NCI-H2107 treated with DMSO at 0.1 percent for 48 hours (cell line): ENCODE measurements around the gene HPCA.

Experiments
- DNase-seq: peaks from one replicate; lab custom pipeline; 2025; ENCODE audit not compliant: unreplicated experiment; lab: John Stamatoyannopoulos, UW

The HPCA gene

DNA sequence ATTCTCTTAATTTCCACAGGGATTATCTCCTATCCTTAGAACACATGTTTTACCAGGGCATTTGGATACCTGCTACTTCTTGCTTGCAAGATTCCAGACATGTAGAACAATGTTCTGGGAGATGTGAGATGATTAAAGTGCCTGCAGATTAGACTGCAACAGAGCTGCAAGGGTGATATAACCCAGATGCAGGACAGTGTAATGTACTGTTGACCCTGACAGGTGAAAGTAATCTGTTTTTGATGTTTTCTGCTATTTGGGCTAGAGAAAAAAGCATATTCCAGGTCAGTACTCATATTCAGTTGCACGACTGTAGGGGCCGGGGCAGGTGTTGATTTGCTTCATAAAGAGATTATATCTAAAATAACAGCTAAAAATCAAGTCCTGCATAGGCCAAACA is 42.0 kb downstream of the HPCA start:
- DNase-seq, result no peak

DNA sequence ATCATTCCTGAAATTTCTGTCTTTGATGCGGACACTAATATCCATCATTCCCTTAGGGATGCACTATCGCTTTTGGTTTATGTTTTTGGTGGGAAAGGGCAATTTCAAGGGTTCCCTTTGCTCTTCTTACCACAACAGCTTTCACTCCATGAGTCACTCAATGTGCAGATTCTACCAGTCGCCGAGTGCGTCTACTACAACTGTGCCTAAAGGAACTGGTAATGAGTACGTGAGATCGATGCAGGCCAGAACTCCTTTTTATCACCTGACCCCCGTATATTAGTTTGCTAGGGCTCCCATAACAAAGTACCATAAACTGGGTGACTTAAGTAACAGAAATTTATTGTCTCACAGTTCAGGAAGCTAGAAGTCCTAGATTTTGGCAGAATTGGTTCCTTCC is 42.4 kb downstream of the HPCA start:
- no peak for DNase-seq

DNA sequence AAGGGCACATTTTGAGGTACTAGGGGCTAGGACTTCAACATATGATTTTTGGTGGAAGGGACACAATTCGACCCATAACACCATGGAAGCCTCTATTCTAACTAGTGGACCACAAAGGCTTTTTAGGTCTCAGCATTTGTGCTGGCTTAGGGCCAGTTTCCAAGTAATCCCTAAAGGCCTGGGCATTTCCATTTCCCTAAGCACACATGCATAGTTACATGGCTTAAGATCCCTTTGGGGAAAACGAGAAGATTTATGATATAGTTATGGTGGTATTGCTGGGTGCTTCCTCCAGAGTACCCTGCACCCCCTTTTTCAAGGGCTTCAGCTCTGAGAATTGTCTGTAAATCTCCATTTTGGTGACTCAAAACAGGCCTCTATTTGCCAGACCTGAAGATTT is 43.1 kb downstream of the HPCA start:
- no peak for DNase-seq

DNA sequence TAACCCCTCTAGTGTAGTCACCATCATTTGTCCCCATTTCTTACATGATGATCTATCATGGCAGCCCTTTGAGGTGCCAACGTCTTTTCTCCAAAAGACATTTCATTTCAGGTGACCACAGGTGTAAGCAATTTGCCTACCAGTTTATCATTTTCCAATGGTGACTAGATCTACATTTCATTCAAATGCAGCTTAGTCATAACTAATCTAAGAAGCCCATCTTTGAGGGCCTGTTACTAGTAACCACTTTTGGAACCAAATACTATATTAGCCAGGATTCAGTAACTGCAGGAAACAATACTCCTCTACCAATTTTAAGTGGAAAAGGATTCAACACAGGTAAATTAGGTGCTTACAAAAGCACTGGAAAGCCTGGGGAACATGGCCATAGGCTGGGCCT is 45.5 kb downstream of the HPCA start:
- no peak for DNase-seq

DNA sequence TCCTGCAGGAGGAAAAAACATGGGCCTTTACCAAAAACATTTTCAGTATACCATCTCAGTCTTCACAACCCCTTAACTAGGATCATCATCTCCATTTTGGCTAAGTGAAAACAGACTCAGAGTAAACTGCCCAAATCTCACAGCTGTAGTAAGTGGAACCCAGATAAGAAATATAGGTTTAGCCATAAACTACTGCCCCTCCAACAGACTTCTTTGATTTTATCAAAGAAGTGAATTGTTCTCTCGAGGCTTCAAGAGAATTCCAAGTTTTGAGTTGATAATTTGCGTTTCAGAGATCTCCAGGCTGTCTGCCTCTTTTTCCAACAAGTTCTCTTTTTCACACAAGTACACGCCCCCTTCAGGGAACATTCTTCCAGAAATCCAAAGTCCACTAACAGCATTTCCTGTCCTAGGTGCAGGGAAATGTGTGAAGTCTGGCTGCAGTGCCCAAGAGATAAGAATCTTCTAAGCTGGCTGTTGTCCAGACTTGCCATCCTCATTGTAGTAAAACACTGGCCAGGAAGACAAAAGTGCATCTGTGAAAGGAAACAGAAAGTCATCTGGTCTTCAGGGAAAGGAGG is 47.5 kb downstream of the HPCA start:
- no peak for DNase-seq

DNA sequence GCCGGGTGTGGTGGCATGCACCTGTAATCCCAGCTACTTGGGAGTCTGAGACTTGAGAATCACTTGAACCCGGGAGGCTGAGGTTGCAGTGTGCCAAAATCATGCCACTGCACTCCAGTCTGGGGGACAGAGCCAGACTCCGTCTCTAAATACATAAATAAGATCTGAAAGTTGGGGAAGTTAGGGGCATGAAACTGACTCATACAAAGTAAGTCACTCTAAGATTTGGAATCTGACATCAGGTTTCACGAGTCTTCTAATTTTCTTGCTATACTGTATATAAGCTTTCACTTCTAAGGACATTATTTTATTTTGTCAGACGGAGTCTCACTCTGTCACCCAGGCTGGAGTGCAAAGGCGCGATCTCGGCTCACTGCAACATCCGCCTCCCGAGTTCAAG is 48.2 kb downstream of the HPCA start:
- DNase-seq, result no peak

DNA sequence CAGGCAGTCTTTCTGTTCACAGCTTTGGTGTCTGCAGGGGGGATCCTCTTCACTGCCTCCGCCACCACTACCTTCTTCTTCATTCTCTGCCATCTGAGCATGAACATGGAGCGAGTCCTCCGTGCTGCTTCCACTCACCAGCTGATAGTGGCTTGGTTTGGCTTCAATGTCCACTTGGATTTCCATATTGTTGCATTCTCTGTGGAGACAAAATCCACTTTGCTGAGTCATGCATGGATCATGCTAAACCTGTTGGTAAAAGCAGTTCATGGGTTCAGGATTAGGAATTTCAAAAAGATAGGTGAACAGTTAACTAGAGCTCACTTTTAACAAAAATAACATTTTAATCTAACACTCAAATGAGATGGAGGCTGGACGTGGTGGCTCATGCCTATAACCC is 50.8 kb downstream of the HPCA start:
- no peak for DNase-seq

DNA sequence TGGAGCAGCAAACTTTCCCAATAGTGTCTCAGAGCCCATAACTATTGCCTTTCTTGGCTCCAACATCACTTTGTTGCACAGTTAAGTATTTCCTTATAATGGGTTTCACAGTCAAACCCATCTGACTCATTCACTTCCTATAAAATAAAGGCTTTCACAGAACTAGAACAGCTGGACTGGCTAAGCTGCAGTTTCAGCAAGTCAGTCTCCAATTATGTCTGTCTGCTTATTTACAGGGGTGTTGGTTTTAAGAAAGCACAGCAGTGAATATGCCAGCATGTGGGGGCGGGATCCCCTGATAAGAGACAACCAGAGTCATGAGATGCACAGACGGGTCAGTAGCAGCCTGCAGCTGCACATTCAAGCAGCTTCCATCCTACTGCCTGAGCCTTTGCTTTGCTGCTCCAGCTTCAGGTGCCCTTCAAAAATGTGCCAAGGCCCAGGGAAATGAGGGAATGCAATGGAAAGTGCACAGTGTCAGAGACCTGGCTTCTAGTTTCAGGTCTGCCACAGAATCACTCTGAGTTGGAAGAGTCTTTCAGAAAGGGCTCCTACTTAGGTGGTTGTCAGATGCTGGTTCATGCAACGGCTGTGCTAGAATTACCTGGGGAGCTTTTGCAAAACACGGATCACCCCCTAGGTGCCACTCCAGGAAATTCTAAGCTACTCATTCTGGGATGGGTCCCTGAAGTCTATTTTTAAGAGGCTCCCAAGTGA is 53.5 kb downstream of the HPCA start:
- DNase-seq, result no peak

DNA sequence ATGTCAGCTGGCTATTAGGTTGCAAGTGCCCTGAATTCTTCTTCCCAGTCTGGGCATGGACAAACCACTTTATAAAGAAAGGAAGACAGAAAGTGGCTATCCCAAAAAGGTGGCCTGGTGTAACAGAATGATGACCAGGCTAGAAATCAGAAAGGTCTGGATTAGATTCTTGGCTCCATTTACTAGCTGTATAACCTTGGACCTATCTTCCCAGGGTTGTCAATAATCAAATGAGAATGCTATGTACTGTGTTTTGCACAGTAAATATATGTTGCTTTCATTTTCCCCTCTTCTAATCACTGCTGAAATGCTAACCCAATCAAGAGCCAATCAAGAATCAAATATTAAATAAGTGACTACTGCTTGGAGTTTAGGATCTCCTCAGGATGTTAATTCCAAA is 57.9 kb downstream of the HPCA start:
- DNase-seq, result no peak
